Urinary bladder (tissue), 4 donors: ENCODE results near the gene WDR70. TPM values are rescaled to one million over a fixed set of nuclear protein-coding genes. Genes with fewer than 3 reads are reported as not detected.
"Not testable (repeated sequence)": the region's sequence is repeated elsewhere in the genome, so short reads cannot be mapped to it uniquely, and the experiment has no call there.

Experiments
- DNase-seq: peaks from one replicate; pipeline ENCODE4 v3.0.0-alpha.2; 2015; ENCODE audit errors: extremely low spot score
- H3K27ac ChIP-seq: one replicate; pipeline ENCODE4 v1.5.1; 2013; ENCODE audit warnings: low read depth, mild to moderate bottlenecking, moderate library complexity
- H3K36me3 ChIP-seq: one replicate; pipeline ENCODE4 v1.6.1; 2013; ENCODE audit warnings: mild to moderate bottlenecking, moderate library complexity; ENCODE audit not compliant: insufficient read depth
- H3K4me1 ChIP-seq: one replicate; pipeline ENCODE4 v1.6.1; 2013; ENCODE audit warnings: mild to moderate bottlenecking, moderate library complexity; ENCODE audit not compliant: insufficient read depth
- H3K4me3 ChIP-seq: one replicate; pipeline ENCODE4 v1.5.1; 2013; ENCODE audit warnings: low read depth, low read length
- WGBS: extraction: QIAGEN DNeasy Blood & Tissue Kit; methylation state at CpG from one replicate; pipeline ENCODE4 v1.1.7; 2013; 5-methylcytosine and 5-hydroxymethylcytosine counted together
- polyA plus RNA-seq: library from polyadenylated mRNA; stranded (reverse); fragments of 200-250 nt; gene quantifications from one replicate; pipeline ENCODE4 v1.2.3, GENCODE V29; 2013
- total RNA-seq: library from RNA; depleted of rRNA; stranded (reverse); fragments of >200 nt; gene quantifications from one replicate; pipeline ENCODE4 v1.2.3, GENCODE V29; 2014
- donor health status: healthy with polysubstance abuse.
- donor health status: healthy.

Gene WDR70
- total RNA-seq = 48.3 TPM
- 19.3 TPM for polyA plus RNA-seq

DNA sequence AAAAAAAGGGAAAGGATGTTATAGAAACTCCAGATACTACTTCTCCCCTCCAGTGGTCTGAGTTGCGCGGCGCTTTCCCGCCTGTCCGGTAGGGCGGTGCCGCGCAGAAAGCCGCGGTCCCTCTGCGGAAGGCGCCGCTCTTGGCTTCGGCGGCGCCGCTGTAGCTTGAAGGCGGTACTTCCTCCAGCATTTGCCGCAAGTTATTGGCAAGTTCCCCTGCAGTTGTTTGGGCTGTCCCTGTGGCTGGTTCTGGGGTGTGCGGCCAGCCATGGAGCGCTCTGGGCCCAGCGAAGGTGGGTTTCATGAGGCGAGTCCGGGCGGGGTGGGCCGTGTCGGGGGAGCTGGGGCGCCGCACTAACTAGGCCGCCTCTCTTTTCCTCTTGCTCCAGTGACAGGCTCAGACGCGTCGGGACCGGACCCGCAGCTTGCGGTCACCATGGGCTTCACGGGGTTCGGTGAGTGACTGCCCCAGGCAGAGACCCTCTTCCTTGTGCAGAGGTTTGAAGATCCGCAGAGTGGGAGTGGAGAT lies at the start of gene WDR70:
TSS of gene WDR70 (plus strand) at position 219 of the 529 bp plus-strand sequence. CDS start at position 269, 50 bp downstream.
- H3K4me3 ChIP-seq = peak within 1 kb of the TSS; percentile 91
- under 1% methylated on average over 38 of the region's 39 CpGs for WGBS

DNA sequence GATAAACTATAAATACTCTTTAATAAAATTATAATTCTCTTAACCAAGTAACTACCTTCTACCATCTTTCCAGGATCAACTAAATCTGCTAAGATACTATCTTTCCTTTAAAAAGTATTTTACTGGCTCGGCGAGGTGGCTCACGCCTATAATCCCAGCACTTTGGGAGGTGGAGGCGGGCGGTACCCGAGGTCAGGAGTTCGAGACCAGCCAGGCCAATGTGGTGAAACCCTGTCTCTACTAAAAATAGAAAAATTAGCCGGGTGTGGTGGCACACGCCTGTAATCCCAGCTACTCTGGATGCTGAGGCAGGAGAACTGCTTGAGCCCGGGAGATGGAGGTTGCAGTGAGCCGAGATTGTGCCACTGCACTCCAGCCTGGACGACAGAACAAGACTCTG lies 44.4 kb upstream of the WDR70 start:
- not testable (repeated sequence) for H3K27ac ChIP-seq, H3K4me3 ChIP-seq, DNase-seq, H3K4me1 ChIP-seq
- WGBS = 97% methylated on average over 12 of the region's 12 CpGs
- H3K36me3 ChIP-seq = peaks cover 12% of the 10 kb centered on the region

More for the DNA sequence above, at the start of gene WDR70:
- peak; percentile 42 for DNase-seq
- not testable (repeated sequence) for H3K36me3 ChIP-seq, H3K4me1 ChIP-seq, H3K27ac ChIP-seq

DNA sequence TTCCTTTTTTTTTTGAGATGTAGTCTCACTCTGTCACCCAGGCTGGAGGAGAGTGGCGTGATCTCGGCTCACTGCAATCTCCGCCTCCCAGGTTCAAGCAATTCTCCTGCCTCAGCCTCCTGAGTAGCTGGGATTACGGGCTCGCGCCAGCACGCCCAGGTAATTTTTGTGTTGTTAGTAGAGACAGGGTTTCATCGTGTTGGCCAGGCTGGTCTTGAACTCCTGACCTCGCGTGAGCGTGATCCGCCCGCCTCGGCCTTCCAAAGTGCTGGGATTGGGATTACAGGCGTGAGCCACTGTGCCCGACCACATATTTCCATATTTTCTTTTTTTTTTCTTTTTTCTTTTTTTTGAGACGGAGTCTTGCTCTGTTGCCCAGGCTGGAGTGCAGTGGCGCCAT lies 36.4 kb upstream of the WDR70 start:
- 97% methylated on average over 18 of the region's 18 CpGs for WGBS
- not testable (repeated sequence) for H3K36me3 ChIP-seq, H3K4me3 ChIP-seq, H3K27ac ChIP-seq, H3K4me1 ChIP-seq, DNase-seq

- WGBS = 97% methylated on average over 6 of the region's 6 CpGs
- Histone ChIP-seq H3K36me3 (peaks cover 3% of the 10 kb centered on the region), H3K4me3 (no peak overlapping the region), H3K4me1 (no peaks in the 10 kb centered on the region), H3K27ac (no peak overlapping the region)
- no peak for DNase-seq
Measured at GRCh38 chr5:37355161-37355560, 24.0 kb upstream of the WDR70 start.

DNA sequence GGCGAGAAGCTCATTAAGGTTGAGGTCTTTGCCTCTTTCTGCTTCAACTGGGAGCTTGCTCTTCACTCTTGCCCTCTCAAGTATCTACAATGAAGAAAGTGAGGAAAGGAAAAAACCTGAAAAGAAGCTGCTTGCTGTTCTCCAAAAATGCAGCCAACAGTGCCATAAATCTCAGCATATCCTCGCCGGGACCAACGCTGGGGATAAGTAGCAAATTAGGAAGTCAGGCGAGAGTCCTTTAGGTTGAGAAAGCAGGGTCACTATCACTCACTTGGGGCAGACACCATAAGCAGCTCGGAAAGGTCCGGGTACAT lies 8.6 kb upstream of the WDR70 start:
- 0% methylated on average over 7 of the region's 7 CpGs for WGBS
- DNase-seq = no peak
- Histone ChIP-seq H3K4me3 (peak overlapping the region; percentile 76), H3K36me3 (no peaks in the 10 kb centered on the region), H3K27ac (peak overlapping the region; percentile 61), H3K4me1 (peaks cover 2% of the 10 kb centered on the region)

GRCh38 chr5:37370864-37371726 lies 8.0 kb upstream of the WDR70 start, which contains the start of gene NUP155:
Gene NUP155 (minus strand): TSS chr5:37371106. CDS start chr5:37370977, 129 bp downstream.
- Histone ChIP-seq H3K4me1 (peaks cover 2% of the 10 kb centered on the region), H3K36me3 (no peaks in the 10 kb centered on the region), H3K27ac (peak within 1 kb of the TSS; percentile 61), H3K4me3 (peak within 1 kb of the TSS; percentile 76)
- peak; percentile 92 for DNase-seq
- whole genome bisulfite sequencing = under 1% methylated on average over 49 of the region's 49 CpGs

- Histone ChIP-seq H3K27ac (no peak overlapping the region), H3K4me3 (no peak overlapping the region), H3K36me3 (no peaks in the 10 kb centered on the region), H3K4me1 (no peaks in the 10 kb centered on the region)
- no peak for DNase-seq
- 80% methylated on average over 3 of the region's 3 CpGs for WGBS
Measured at GRCh38 chr5:37375091-37375490, 4.0 kb upstream of the WDR70 start.

DNA sequence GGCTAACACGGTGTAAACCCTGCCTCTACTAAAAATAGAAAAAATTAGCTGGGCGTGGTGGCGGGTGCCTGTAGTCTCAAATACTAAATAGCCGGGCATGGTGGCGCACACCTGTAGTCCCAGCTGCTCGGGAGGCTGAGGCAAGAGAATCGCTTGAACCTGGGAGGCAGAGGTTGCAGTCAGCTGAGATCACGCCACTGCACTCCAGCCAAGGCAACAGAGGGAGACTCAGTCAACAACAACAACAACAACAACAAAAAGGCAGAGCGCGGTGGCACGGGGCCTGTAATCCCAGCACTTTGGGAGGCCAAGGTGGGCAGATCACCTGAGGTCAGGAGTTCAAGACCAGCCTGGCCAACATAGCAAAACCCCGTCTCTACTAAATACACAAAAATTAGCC lies 1.1 kb upstream of the WDR70 start:
- DNase-seq, H3K4me1 ChIP-seq, H3K4me3 ChIP-seq, H3K36me3 ChIP-seq, H3K27ac ChIP-seq: not testable (repeated sequence)
- WGBS = 96% methylated on average over 12 of the region's 12 CpGs

- WGBS = 82% methylated on average over 3 of the region's 3 CpGs
- Histone ChIP-seq H3K27ac (no peak overlapping the region), H3K36me3 (peaks cover 5% of the 10 kb centered on the region), H3K4me1 (no peaks in the 10 kb centered on the region), H3K4me3 (no peak overlapping the region)
- no peak for DNase-seq
Measured at GRCh38 chr5:37391591-37391990, 12.5 kb downstream of the WDR70 start.

- H3K4me3 ChIP-seq = no peak overlapping the region
- H3K27ac ChIP-seq = no peak overlapping the region
- 90% methylated on average over 5 of the region's 5 CpGs for WGBS
- no peak for DNase-seq
- no peaks in the 10 kb centered on the region for H3K4me1 ChIP-seq
- H3K36me3 ChIP-seq = peaks cover 5% of the 10 kb centered on the region
Measured at GRCh38 chr5:37396352-37396751, 17.2 kb downstream of the WDR70 start.

DNA sequence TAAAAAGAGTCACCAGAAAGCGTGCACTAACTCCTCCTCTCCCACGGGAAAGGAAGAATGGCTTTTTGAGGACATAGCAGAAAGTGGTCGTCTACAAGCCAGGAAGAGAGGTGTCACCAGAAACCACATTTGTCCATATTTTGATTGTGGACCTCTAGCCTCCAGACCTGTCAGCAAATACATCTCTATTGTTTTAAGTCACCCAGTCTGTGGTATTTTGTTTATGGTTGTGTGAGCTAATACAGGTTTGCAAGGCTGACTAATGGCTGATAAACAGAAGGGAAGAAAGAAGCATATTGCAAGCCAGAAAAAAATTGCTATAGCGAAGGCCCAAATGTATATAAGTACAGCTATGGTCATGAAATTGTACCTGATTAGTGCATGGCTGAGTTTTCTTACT lies 21.4 kb downstream of the WDR70 start:
- WGBS = 86% methylated on average over 4 of the region's 4 CpGs
- Histone ChIP-seq H3K4me1 (no peaks in the 10 kb centered on the region), H3K27ac (no peak overlapping the region), H3K36me3 (peaks cover 1% of the 10 kb centered on the region), H3K4me3 (no peak overlapping the region)
- no peak for DNase-seq

- no peak for DNase-seq
- Histone ChIP-seq H3K4me3 (no peak overlapping the region), H3K36me3 (peaks cover 7% of the 10 kb centered on the region), H3K4me1 (no peaks in the 10 kb centered on the region), H3K27ac (no peak overlapping the region)
- 82% methylated on average over 3 of the region's 3 CpGs for WGBS
Measured at GRCh38 chr5:37412515-37412914, 33.4 kb downstream of the WDR70 start.

DNA sequence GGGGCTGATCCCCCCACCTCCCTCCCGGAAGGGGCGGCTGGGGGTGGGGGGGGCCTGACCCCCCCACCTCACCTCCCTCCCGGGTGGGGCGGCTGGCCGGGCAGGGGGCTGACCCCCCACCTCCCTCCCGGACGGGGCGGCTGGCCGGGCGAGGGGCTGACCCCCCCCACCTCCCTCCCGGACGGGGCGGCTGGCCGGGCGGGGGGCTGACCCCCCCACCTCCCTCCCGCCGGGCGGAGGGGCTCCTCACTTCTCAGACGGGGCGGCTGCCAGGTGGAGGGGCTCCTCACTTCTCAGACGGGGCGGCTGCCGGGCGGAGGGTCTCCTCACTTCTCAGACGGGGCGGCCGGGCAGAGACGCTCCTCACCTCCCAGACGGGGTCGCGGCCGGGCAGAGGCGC lies 36.3 kb downstream of the WDR70 start:
- not testable (repeated sequence) for H3K4me3 ChIP-seq, DNase-seq, H3K36me3 ChIP-seq, H3K4me1 ChIP-seq, H3K27ac ChIP-seq
- 88% methylated on average over 18 of the region's 33 CpGs for WGBS

DNA sequence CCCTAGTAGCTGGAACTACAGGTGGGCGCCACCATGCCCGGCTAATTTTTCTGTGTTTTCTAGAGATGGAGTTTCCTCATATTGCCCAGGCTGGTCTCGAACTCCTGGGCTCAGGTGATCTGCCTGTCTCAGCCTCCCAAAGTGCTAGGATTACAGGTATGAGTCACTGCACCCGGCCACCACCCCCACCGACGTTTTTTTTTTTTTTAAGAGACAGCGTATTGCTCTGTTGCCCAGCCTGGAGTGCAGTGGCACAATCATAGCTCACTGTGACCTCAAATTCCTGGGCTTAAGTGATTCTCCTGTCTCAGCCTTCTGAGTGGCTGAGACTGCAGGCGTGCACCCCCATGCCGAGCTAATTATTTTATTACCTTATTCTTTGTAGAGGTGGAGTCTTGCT lies 38.2 kb downstream of the WDR70 start:
- WGBS = 91% methylated on average over 9 of the region's 9 CpGs
- H3K4me1 ChIP-seq = no peaks in the 10 kb centered on the region

More for the DNA sequence above, 38.2 kb downstream of the WDR70 start:
- Histone ChIP-seq H3K4me3 (no peak overlapping the region), H3K27ac (no peak overlapping the region), H3K36me3 (peaks cover 8% of the 10 kb centered on the region)
- DNase-seq = no peak
